Activated naive CD4-positive, alpha-beta T cell treated with anti-CD3 and anti-CD28 coated beads, Interleukin-2, amount 10 ng/mL, durations not matched to agents 7 days and 5 days (primary cell): ENCODE measurements around the gene CHORDC1.
"Not testable (repeated sequence)": the region's sequence is repeated elsewhere in the genome, so short reads cannot be mapped to it uniquely, and the experiment has no call there.

ENCODE experiments used
- CTCF ChIA-PET: fragments of 350-600 bp; sonication (Branson Sonifier 250); formaldehyde crosslinking; loops from one replicate; lab custom pipeline; 2021; ENCODE audit warnings: antibody characterized with exemption; lab: Charles Lee
- DNase-seq: peaks from one replicate; pipeline ENCODE4 v3.0.0-alpha.2; 2020
- H3K27ac Mint-ChIP-seq: one replicate; pipeline ENCODE4 v1.8.0; 2021; ENCODE audit warnings: mild to moderate bottlenecking, moderate library complexity, mixed read lengths
- H3K27me3 Mint-ChIP-seq: one replicate; pipeline ENCODE4 v1.8.0; 2021; ENCODE audit warnings: mild to moderate bottlenecking, mixed read lengths
- H3K36me3 Mint-ChIP-seq: one replicate; pipeline ENCODE4 v1.8.0; 2021; ENCODE audit warnings: mixed read lengths
- H3K4me1 Mint-ChIP-seq: one replicate; pipeline ENCODE4 v1.8.0; 2021; ENCODE audit warnings: mixed read lengths
- H3K4me3 Mint-ChIP-seq: one replicate; pipeline ENCODE4 v1.8.0; 2021; ENCODE audit warnings: mild to moderate bottlenecking, moderate library complexity, mixed read lengths
- H3K9me3 Mint-ChIP-seq: one replicate; pipeline ENCODE4 v1.8.0; 2021; ENCODE audit warnings: mixed read lengths

Gene CHORDC1

GRCh38 chr11:90222459-90223247 lies at the start of gene CHORDC1:
Gene CHORDC1, minus strand, starts transcription at chr11:90223049. Its CDS starts 95 bp downstream, at chr11:90222954.
- Mint-ChIP-seq H3K4me3 (peak within 1 kb of the TSS; percentile 96), H3K36me3 (peaks cover 21% of the 10 kb centered on the region), H3K4me1 (peaks cover 47% of the 10 kb centered on the region), H3K9me3 (no peaks in the 10 kb centered on the region), H3K27me3 (no peaks in the 10 kb centered on the region), H3K27ac (peak within 1 kb of the TSS; percentile 93)
- DNase-seq: peak; percentile 94
- CTCF ChIA-PET: interaction anchor here (1.0 kb wide), 1 partner anchor 18 kb away, joined by 3 read pairs; no protein-coding TSS in a partner anchor

GRCh38 chr11:90257158-90257525 lies 34.3 kb upstream of the CHORDC1 start:
- H3K4me1 Mint-ChIP-seq: no peaks in the 10 kb centered on the region
- CTCF ChIA-PET: no interaction called here
- no peak overlapping the region for H3K4me3 Mint-ChIP-seq
- H3K27me3 Mint-ChIP-seq: peaks cover 3% of the 10 kb centered on the region
- H3K27ac Mint-ChIP-seq: no peak overlapping the region
- H3K36me3 Mint-ChIP-seq: no peaks in the 10 kb centered on the region
- H3K9me3 Mint-ChIP-seq: no peaks in the 10 kb centered on the region
- DNase-seq: no peak

GRCh38 chr11:90256404-90257157 lies 33.7 kb upstream of the CHORDC1 start:
- Mint-ChIP-seq H3K4me3 (no peak overlapping the region), H3K9me3 (no peaks in the 10 kb centered on the region), H3K27me3 (peaks cover 3% of the 10 kb centered on the region), H3K36me3 (no peaks in the 10 kb centered on the region), H3K4me1 (no peaks in the 10 kb centered on the region), H3K27ac (no peak overlapping the region)
- no peak for DNase-seq
- CTCF ChIA-PET: no interaction called here

- Mint-ChIP-seq H3K36me3 (no peaks in the 10 kb centered on the region), H3K27me3 (peaks cover 3% of the 10 kb centered on the region), H3K9me3 (no peaks in the 10 kb centered on the region), H3K4me3 (no peak overlapping the region), H3K27ac (no peak overlapping the region), H3K4me1 (peaks cover 7% of the 10 kb centered on the region)
- CTCF ChIA-PET: no interaction called here
- DNase-seq: no peak
Measured at GRCh38 chr11:90254065-90254464, 31.2 kb upstream of the CHORDC1 start.

- no peak for DNase-seq
- Mint-ChIP-seq H3K27ac (no peak overlapping the region), H3K4me3 (no peak overlapping the region), H3K4me1 (peaks cover 7% of the 10 kb centered on the region), H3K36me3 (no peaks in the 10 kb centered on the region), H3K27me3 (peaks cover 3% of the 10 kb centered on the region), H3K9me3 (no peaks in the 10 kb centered on the region)
- CTCF ChIA-PET: no interaction called here
Measured at GRCh38 chr11:90252053-90252452, 29.2 kb upstream of the CHORDC1 start.

GRCh38 chr11:90251599-90251998 lies 28.8 kb upstream of the CHORDC1 start:
- no peak overlapping the region for H3K27ac Mint-ChIP-seq
- no peak for DNase-seq
- CTCF ChIA-PET: no interaction called here
- no peaks in the 10 kb centered on the region for H3K27me3 Mint-ChIP-seq
- no peaks in the 10 kb centered on the region for H3K9me3 Mint-ChIP-seq
- peak overlapping the region; percentile 25 for H3K4me3 Mint-ChIP-seq
- peaks cover 7% of the 10 kb centered on the region for H3K4me1 Mint-ChIP-seq
- H3K36me3 Mint-ChIP-seq: no peaks in the 10 kb centered on the region

- no peak overlapping the region for H3K27ac Mint-ChIP-seq
- H3K9me3 Mint-ChIP-seq: no peaks in the 10 kb centered on the region
- H3K4me1 Mint-ChIP-seq: peaks cover 7% of the 10 kb centered on the region
- no peaks in the 10 kb centered on the region for H3K27me3 Mint-ChIP-seq
- CTCF ChIA-PET: no interaction called here
- peak overlapping the region; percentile 34 for H3K4me3 Mint-ChIP-seq
- H3K36me3 Mint-ChIP-seq: no peaks in the 10 kb centered on the region
- no peak for DNase-seq
Measured at GRCh38 chr11:90250970-90251369, 28.1 kb upstream of the CHORDC1 start.

GRCh38 chr11:90246468-90246867 lies 23.6 kb upstream of the CHORDC1 start:
- CTCF ChIA-PET: no interaction called here
- Mint-ChIP-seq H3K36me3 (no peaks in the 10 kb centered on the region), H3K27me3 (peaks cover 1% of the 10 kb centered on the region), H3K9me3 (no peaks in the 10 kb centered on the region), H3K4me3 (no peak overlapping the region), H3K4me1 (peaks cover 7% of the 10 kb centered on the region), H3K27ac (no peak overlapping the region)
- DNase-seq: no peak

GRCh38 chr11:90243534-90243933 lies 20.7 kb upstream of the CHORDC1 start:
- no peak overlapping the region for H3K27ac Mint-ChIP-seq
- no peaks in the 10 kb centered on the region for H3K4me1 Mint-ChIP-seq
- no peaks in the 10 kb centered on the region for H3K9me3 Mint-ChIP-seq
- no peak for DNase-seq
- no peak overlapping the region for H3K4me3 Mint-ChIP-seq
- CTCF ChIA-PET: no interaction called here
- H3K36me3 Mint-ChIP-seq: no peaks in the 10 kb centered on the region
- peaks cover 15% of the 10 kb centered on the region for H3K27me3 Mint-ChIP-seq

GRCh38 chr11:90242894-90243416 lies 20.1 kb upstream of the CHORDC1 start:
- CTCF ChIA-PET: no interaction called here
- Mint-ChIP-seq H3K4me3 (no peak overlapping the region), H3K36me3 (no peaks in the 10 kb centered on the region), H3K27me3 (peaks cover 15% of the 10 kb centered on the region), H3K27ac (no peak overlapping the region), H3K4me1 (no peaks in the 10 kb centered on the region), H3K9me3 (no peaks in the 10 kb centered on the region)
- no peak for DNase-seq

- no peak for DNase-seq
- Mint-ChIP-seq H3K9me3 (no peaks in the 10 kb centered on the region), H3K4me3 (no peak overlapping the region), H3K36me3 (no peaks in the 10 kb centered on the region), H3K4me1 (no peaks in the 10 kb centered on the region), H3K27me3 (peaks cover 15% of the 10 kb centered on the region), H3K27ac (no peak overlapping the region)
- CTCF ChIA-PET: no interaction called here
Measured at GRCh38 chr11:90241414-90241813, 18.6 kb upstream of the CHORDC1 start.

GRCh38 chr11:90239967-90240636 lies 17.3 kb upstream of the CHORDC1 start:
- H3K4me3 Mint-ChIP-seq, CTCF ChIA-PET: not testable (repeated sequence)
- H3K27me3 Mint-ChIP-seq: peaks cover 15% of the 10 kb centered on the region

GRCh38 chr11:90237004-90237403 lies 14.2 kb upstream of the CHORDC1 start:
- Mint-ChIP-seq H3K4me3 (no peak overlapping the region), H3K9me3 (no peaks in the 10 kb centered on the region), H3K4me1 (no peaks in the 10 kb centered on the region), H3K36me3 (no peaks in the 10 kb centered on the region), H3K27ac (no peak overlapping the region), H3K27me3 (peaks cover 15% of the 10 kb centered on the region)
- CTCF ChIA-PET: no interaction called here
- no peak for DNase-seq

More at GRCh38 chr11:90239967-90240636, 17.3 kb upstream of the CHORDC1 start:
- H3K9me3 Mint-ChIP-seq, H3K4me1 Mint-ChIP-seq, H3K27ac Mint-ChIP-seq, H3K36me3 Mint-ChIP-seq: not testable (repeated sequence)
- DNase-seq: peak; percentile 27

GRCh38 chr11:90235526-90235925 lies 12.7 kb upstream of the CHORDC1 start:
- Mint-ChIP-seq H3K36me3 (no peaks in the 10 kb centered on the region), H3K9me3 (no peaks in the 10 kb centered on the region), H3K27ac (no peak overlapping the region), H3K4me3 (no peak overlapping the region), H3K4me1 (no peaks in the 10 kb centered on the region), H3K27me3 (peaks cover 12% of the 10 kb centered on the region)
- CTCF ChIA-PET: no interaction called here
- no peak for DNase-seq
